Uterus (tissue), 2 donors: ENCODE data around the gene HECTD3.

Experiments used
- POLR2A ChIP-seq, 2 donors: fragments of 450-650 bp; IDR thresholded peaks; one replicate each; pipeline ENCODE4 v1.6.1; 2016; ENCODE audit warnings: antibody characterized with exemption in 2 of 2, mild to moderate bottlenecking in 1 of 2, moderate library complexity in 1 of 2
- TF ChIP-seq, protein P1 (sequence below), 4 experiments: fragments of 200-600 bp in 2 of 4; fragments of 450-650 bp in 2 of 4; sonication (generic) in 2 of 4; IDR thresholded peaks; one replicate each; pipeline ENCODE4 v1.5.1; 2016 to 2019; ENCODE audit warnings: antibody characterized with exemption in 4 of 4, mild to moderate bottlenecking in 2 of 4, moderate library complexity in 1 of 4

GRCh38 chr1:45043094-45043493 lies 32.0 kb upstream of the HECTD3 start:
- TF ChIP-seq, protein P1, sequence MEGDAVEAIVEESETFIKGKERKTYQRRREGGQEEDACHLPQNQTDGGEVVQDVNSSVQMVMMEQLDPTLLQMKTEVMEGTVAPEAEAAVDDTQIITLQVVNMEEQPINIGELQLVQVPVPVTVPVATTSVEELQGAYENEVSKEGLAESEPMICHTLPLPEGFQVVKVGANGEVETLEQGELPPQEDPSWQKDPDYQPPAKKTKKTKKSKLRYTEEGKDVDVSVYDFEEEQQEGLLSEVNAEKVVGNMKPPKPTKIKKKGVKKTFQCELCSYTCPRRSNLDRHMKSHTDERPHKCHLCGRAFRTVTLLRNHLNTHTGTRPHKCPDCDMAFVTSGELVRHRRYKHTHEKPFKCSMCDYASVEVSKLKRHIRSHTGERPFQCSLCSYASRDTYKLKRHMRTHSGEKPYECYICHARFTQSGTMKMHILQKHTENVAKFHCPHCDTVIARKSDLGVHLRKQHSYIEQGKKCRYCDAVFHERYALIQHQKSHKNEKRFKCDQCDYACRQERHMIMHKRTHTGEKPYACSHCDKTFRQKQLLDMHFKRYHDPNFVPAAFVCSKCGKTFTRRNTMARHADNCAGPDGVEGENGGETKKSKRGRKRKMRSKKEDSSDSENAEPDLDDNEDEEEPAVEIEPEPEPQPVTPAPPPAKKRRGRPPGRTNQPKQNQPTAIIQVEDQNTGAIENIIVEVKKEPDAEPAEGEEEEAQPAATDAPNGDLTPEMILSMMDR (IDR thresholded peaks at IDR 0.05): no peak
- no peak for TF ChIP-seq POLR2A (IDR thresholded peaks at IDR 0.05)
